HepG2 (cell line): ENCODE data around the gene S100A6. TPM values are rescaled to one million over a fixed set of nuclear protein-coding genes. Genes with fewer than 3 reads are reported as not detected.
A peak's percentile ranks its signal among the peaks of the same experiment; 100 is the strongest.

Experiments used
- AKAP8 ChIP-seq: sonication (generic); formaldehyde crosslinking; IDR thresholded peaks from 2 replicates; pipeline ENCODE4 v1.5.1; 2020; ENCODE audit warnings: mild to moderate bottlenecking, missing genetic modification reagents
- HMG20B ChIP-seq: conservative IDR thresholded peaks from 2 replicates; pipeline ENCODE4 v1.6.1; 2016; ENCODE audit warnings: missing genetic modification reagents, missing compliant biosample characterization
- MTF2 ChIP-seq: sonication (generic); formaldehyde crosslinking; IDR thresholded peaks from 2 replicates; pipeline ENCODE4 v1.5.0; 2020; ENCODE audit warnings: missing genetic modification reagents, borderline replicate concordance
- NFE2L1 ChIP-seq: sonication (generic); formaldehyde crosslinking; IDR thresholded peaks from 2 replicates; pipeline ENCODE4 v1.4.0; 2020; ENCODE audit warnings: missing genetic modification reagents, mild to moderate bottlenecking, borderline replicate concordance
- SP4 ChIP-seq: sonication (generic); formaldehyde crosslinking; IDR thresholded peaks from 2 replicates; pipeline ENCODE4 v1.8.1; 2023; ENCODE audit warnings: mild to moderate bottlenecking, missing genetic modification reagents
- TP53 ChIP-seq: sonication (generic); formaldehyde crosslinking; conservative IDR thresholded peaks from 2 replicates; pipeline ENCODE4 v1.4.0; 2020; ENCODE audit warnings: missing genetic modification reagents
- XRCC5 ChIP-seq: fragments of 200-400 bp; formaldehyde crosslinking; optimal IDR thresholded peaks from 2 replicates; pipeline ENCODE3; 2017; ENCODE audit warnings: mild to moderate bottlenecking, low read length
- ZNF234 ChIP-seq: sonication (generic); formaldehyde crosslinking; conservative IDR thresholded peaks from 2 replicates; pipeline ENCODE4 v1.5.1; 2020; ENCODE audit warnings: mild to moderate bottlenecking, missing genetic modification reagents
- ZNF367 ChIP-seq: sonication (generic); formaldehyde crosslinking; IDR thresholded peaks from 2 replicates; pipeline ENCODE4 v1.4.0; 2020; ENCODE audit warnings: missing genetic modification reagents, borderline replicate concordance
- ZNF383 ChIP-seq: sonication (generic); formaldehyde crosslinking; IDR thresholded peaks from 2 replicates; pipeline ENCODE4 v1.4.0; 2020; ENCODE audit warnings: missing genetic modification reagents, mild to moderate bottlenecking, borderline replicate concordance
- ZNF530 ChIP-seq: sonication (generic); formaldehyde crosslinking; IDR thresholded peaks from 2 replicates; pipeline ENCODE4 v1.5.0; 2020; ENCODE audit warnings: low read depth, mild to moderate bottlenecking, missing genetic modification reagents
- polyA plus RNA-seq, 8 experiments: library from polyadenylated mRNA; depleted of rRNA in 3 of 8; stranded (reverse) in 7 of 8; unstranded in 1 of 8; fragments of >200 nt; fragmentation: Illumina TruSeq in 4 of 8; extraction: Trizol in 4 of 8; gene quantifications; 2 replicates each; pipeline versions ENCODE4 v1.2.1 to v1.2.3, GENCODE V29; 2011 to 2016; ENCODE audit warnings: low read depth in 4 of 8, missing spikeins in 1 of 8, mixed read lengths in 1 of 8; ENCODE audit not compliant: insufficient read depth in 1 of 8
- total RNA-seq, 5 experiments: library from RNA; depleted of rRNA; stranded (reverse); fragments of >200 nt; fragmentation: Illumina TruSeq; extraction: Trizol; gene quantifications; 2 replicates each; pipeline ENCODE4 v1.2.3, GENCODE V29; 2016; ENCODE audit warnings: low read depth in 1 of 5
- TF ChIP-seq, protein P1 (sequence below), 2 experiments: sonication (generic) in 1 of 2; formaldehyde crosslinking in 1 of 2; IDR thresholded peaks; 2 replicates each; pipeline versions ENCODE4 v1.6.1 to v1.9.0; 2014 to 2022; ENCODE audit warnings: antibody characterized with exemption in 1 of 2, borderline replicate concordance in 1 of 2, inconsistent platforms in 1 of 2, low read depth in 1 of 2, missing genetic modification reagents in 1 of 2
- TF ChIP-seq, protein P2 (sequence below): sonication (generic); formaldehyde crosslinking; IDR thresholded peaks from 2 replicates; pipeline ENCODE4 v1.4.0; 2020; ENCODE audit warnings: missing genetic modification reagents
- TF ChIP-seq, protein P3 (sequence below): IDR thresholded peaks from 2 replicates; pipeline ENCODE4 v1.6.1; 2016; ENCODE audit warnings: missing compliant biosample characterization, missing genetic modification reagents, borderline replicate concordance
- TF ChIP-seq, protein P4 (sequence below): IDR thresholded peaks from 2 replicates; pipeline ENCODE4 v1.6.1; 2016; ENCODE audit warnings: missing compliant biosample characterization, missing genetic modification reagents, borderline replicate concordance

The S100A6 gene
- total and polyA plus RNA-seq, 2 of the 13 experiments (the other 11 are each of a cell fraction or from before 2014, with no cell fraction given): 72.9 to 85.0 TPM

DNA sequence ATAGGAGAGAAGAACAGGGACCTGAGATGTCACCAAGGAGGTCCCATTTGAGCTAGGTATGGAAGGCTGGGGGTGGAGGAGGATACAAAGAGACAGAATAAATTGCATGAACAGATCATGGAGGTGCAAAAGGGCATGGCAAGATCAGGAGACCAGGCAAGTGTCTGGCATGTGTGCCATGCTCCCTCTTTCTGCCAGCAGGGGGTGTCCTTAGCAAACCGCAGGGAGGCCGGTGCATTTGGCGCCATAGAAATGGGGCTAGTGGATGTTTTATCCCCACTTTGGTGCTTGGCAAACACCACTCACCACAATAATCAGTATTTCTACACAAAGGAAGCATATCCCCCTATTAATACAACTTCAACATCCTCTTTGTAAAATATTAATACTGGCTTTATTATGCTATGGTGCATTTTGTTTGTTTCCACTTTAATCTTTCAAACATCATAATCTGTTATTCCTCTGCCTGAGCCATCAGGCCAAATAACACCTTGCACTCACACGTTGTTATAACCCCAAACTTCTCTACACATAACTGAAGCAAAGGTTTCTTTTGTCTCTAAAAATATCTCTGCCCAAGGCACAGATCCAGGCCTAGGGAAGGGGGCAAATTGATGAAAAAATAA lies 25.9 kb downstream of the S100A6 start (continued):
- TF ChIP-seq, protein P1, sequence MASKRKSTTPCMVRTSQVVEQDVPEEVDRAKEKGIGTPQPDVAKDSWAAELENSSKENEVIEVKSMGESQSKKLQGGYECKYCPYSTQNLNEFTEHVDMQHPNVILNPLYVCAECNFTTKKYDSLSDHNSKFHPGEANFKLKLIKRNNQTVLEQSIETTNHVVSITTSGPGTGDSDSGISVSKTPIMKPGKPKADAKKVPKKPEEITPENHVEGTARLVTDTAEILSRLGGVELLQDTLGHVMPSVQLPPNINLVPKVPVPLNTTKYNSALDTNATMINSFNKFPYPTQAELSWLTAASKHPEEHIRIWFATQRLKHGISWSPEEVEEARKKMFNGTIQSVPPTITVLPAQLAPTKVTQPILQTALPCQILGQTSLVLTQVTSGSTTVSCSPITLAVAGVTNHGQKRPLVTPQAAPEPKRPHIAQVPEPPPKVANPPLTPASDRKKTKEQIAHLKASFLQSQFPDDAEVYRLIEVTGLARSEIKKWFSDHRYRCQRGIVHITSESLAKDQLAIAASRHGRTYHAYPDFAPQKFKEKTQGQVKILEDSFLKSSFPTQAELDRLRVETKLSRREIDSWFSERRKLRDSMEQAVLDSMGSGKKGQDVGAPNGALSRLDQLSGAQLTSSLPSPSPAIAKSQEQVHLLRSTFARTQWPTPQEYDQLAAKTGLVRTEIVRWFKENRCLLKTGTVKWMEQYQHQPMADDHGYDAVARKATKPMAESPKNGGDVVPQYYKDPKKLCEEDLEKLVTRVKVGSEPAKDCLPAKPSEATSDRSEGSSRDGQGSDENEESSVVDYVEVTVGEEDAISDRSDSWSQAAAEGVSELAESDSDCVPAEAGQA (IDR thresholded peaks at IDR 0.05; ENCODE audit: low read depth): no peak
- TF ChIP-seq, protein P1 (CRISPR knock-in tag; IDR thresholded peaks at IDR 0.05; ENCODE audit: borderline replicate concordance): no peak
- TF ChIP-seq, protein P2, sequence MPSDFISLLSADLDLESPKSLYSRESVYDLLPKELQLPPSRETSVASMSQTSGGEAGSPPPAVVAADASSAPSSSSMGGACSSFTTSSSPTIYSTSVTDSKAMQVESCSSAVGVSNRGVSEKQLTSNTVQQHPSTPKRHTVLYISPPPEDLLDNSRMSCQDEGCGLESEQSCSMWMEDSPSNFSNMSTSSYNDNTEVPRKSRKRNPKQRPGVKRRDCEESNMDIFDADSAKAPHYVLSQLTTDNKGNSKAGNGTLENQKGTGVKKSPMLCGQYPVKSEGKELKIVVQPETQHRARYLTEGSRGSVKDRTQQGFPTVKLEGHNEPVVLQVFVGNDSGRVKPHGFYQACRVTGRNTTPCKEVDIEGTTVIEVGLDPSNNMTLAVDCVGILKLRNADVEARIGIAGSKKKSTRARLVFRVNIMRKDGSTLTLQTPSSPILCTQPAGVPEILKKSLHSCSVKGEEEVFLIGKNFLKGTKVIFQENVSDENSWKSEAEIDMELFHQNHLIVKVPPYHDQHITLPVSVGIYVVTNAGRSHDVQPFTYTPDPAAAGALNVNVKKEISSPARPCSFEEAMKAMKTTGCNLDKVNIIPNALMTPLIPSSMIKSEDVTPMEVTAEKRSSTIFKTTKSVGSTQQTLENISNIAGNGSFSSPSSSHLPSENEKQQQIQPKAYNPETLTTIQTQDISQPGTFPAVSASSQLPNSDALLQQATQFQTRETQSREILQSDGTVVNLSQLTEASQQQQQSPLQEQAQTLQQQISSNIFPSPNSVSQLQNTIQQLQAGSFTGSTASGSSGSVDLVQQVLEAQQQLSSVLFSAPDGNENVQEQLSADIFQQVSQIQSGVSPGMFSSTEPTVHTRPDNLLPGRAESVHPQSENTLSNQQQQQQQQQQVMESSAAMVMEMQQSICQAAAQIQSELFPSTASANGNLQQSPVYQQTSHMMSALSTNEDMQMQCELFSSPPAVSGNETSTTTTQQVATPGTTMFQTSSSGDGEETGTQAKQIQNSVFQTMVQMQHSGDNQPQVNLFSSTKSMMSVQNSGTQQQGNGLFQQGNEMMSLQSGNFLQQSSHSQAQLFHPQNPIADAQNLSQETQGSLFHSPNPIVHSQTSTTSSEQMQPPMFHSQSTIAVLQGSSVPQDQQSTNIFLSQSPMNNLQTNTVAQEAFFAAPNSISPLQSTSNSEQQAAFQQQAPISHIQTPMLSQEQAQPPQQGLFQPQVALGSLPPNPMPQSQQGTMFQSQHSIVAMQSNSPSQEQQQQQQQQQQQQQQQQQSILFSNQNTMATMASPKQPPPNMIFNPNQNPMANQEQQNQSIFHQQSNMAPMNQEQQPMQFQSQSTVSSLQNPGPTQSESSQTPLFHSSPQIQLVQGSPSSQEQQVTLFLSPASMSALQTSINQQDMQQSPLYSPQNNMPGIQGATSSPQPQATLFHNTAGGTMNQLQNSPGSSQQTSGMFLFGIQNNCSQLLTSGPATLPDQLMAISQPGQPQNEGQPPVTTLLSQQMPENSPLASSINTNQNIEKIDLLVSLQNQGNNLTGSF (CRISPR knock-in tag): no peak
- TF ChIP-seq ZNF530 (CRISPR knock-in tag) (no peak), NFE2L1 (CRISPR knock-in tag) (no peak), HMG20B (no peak), ZNF383 (no peak), SP4 (no peak), TP53 (CRISPR knock-in tag) (no peak), XRCC5 (peak; percentile 45), ZNF367 (CRISPR knock-in tag) (no peak), ZNF234 (CRISPR knock-in tag) (no peak), AKAP8 (CRISPR knock-in tag) (no peak), MTF2 (CRISPR knock-in tag) (no peak)
- TF ChIP-seq, protein P3, sequence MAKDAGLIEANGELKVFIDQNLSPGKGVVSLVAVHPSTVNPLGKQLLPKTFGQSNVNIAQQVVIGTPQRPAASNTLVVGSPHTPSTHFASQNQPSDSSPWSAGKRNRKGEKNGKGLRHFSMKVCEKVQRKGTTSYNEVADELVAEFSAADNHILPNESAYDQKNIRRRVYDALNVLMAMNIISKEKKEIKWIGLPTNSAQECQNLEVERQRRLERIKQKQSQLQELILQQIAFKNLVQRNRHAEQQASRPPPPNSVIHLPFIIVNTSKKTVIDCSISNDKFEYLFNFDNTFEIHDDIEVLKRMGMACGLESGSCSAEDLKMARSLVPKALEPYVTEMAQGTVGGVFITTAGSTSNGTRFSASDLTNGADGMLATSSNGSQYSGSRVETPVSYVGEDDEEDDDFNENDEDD (CRISPR knock-in tag): peak; percentile 14; the same call in 1 of the 2 replicates
- TF ChIP-seq, protein P4, sequence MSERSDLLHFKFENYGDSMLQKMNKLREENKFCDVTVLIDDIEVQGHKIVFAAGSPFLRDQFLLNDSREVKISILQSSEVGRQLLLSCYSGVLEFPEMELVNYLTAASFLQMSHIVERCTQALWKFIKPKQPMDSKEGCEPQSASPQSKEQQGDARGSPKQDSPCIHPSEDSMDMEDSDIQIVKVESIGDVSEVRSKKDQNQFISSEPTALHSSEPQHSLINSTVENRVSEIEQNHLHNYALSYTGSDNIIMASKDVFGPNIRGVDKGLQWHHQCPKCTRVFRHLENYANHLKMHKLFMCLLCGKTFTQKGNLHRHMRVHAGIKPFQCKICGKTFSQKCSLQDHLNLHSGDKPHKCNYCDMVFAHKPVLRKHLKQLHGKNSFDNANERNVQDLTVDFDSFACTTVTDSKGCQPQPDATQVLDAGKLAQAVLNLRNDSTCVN (CRISPR knock-in tag): no peak
